ENCODE data around the gene USP34. TPM values are rescaled to one million over a fixed set of nuclear protein-coding genes. Genes with fewer than 3 reads are reported as not detected.
A peak's percentile ranks its signal among the peaks of the same experiment; 100 is the strongest.

USP34 gene
- total and polyA plus RNA-seq, 2 of the 4 experiments (the other 2 are of a cell fraction), result 34.7 to 128 TPM

DNA sequence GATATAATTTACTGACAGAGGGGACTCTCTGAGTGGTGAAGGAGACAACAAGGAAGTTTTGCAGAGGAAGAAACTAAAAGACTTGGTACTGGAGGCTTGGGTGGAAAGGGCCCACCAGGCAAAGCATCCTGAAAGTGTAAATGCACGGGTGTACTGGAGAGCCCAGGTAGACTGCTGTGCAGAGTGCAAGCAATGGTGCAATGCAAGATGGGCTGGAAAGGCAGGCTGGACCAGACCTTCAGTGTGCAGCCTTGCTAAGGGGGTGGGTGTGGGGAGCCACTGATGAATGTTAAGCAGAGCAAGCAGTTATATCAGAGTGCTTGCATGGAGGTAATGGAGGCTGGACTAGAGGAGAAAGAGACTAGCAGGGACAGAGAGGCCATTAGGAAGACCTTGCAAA lies 298.2 kb downstream of the USP34 start:
- Histone ChIP-seq H3K14ac (replicated peaks; ENCODE audit: low read depth, low read length) (no peak overlapping the region), H3K9ac (ENCODE audit: low read depth, low read length) (no peak overlapping the region), H3K9me3 (ENCODE audit: control insufficient read depth, insufficient read depth, low read length) (no peaks in the 10 kb centered on the region), H2BK5ac (ENCODE audit: low read depth, low read length, poor library complexity, severe bottlenecking) (no peak overlapping the region), H3K18ac (ENCODE audit: low read depth, low read length) (no peak overlapping the region), H2AK5ac (ENCODE audit: low read depth, low read length) (no peak overlapping the region), H2AFZ (replicated peaks; ENCODE audit: low read length, poor library complexity) (no peak overlapping the region), H3K27me3 (ENCODE audit: control insufficient read depth, insufficient read depth, low read length) (no peaks in the 10 kb centered on the region), H2BK120ac (ENCODE audit: low read depth, low read length) (no peak overlapping the region), H3K36me3 (ENCODE audit: control insufficient read depth, insufficient read depth, low read length) (no peaks in the 10 kb centered on the region), H2BK15ac (ENCODE audit: low read depth, low read length) (no peak overlapping the region), H4K5ac (ENCODE audit: low read depth, low read length) (no peak overlapping the region), H4K8ac (ENCODE audit: low read depth in 2 of 2, low read length in 2 of 2) (no peak overlapping the region), H3K4ac (ENCODE audit: low read depth, low read length) (no peak overlapping the region), H3K4me2 (ENCODE audit: low read depth, low read length) (no peak overlapping the region), H3K4me1 (ENCODE audit: control insufficient read depth, insufficient read depth, low read length) (no peaks in the 10 kb centered on the region), H3K4me3 (ENCODE audit: insufficient read depth, low read depth, low read length) (no peak overlapping the region), H4K20me1 (ENCODE audit: insufficient read depth, low read length) (no peaks in the 10 kb centered on the region), H3K79me1 (ENCODE audit: low read depth in 1 of 2, low read length in 2 of 2) (peaks cover 0 to 3% of the 10 kb centered on the region in 2 experiments; a peak in 3 of 4 replicates), H3K27ac (ENCODE audit: insufficient read depth, low read length) (no peak overlapping the region), H3K56ac (ENCODE audit: extremely low read depth, insufficient read depth, low read length) (no peak overlapping the region), H3K23ac (ENCODE audit: low read depth, low read length) (no peak overlapping the region), H2BK20ac (ENCODE audit: low read depth, low read length) (no peak overlapping the region), H3K9me1 (ENCODE audit: insufficient read depth, low read length) (peaks cover 5% of the 10 kb centered on the region; the same call in 1 of the 2 replicates), H4K91ac (ENCODE audit: insufficient read depth, low read depth, low read length) (no peak overlapping the region), H2AK9ac (replicated peaks; ENCODE audit: low read depth, low read length, poor library complexity) (peak overlapping the region; percentile 16)
- ATAC-seq (ENCODE audit: low read depth) (no peak), DNase-seq (no peak)
- intact Hi-C loops (cut with micrococcal nuclease) (no loop called here), dilution Hi-C loops (cut with HindIII; ENCODE audit: low sequenced_read_pairs, unreplicated experiment) (no loop called here), in situ Hi-C loops (cut with MboI; ENCODE audit: low sequenced_read_pairs) (no loop called here)
- CTCF ChIA-PET, result no interaction called here
- no TSS peak for BruUV-seq (replicated peaks)
- 70% methylated on average over 1 of the region's 1 CpG; no CpG with 5 or more reads in 1 of the 2 experiments for WGBS, 2 experiments (ENCODE audit: extremely low coverage in 2 of 2, insufficient read length in 1 of 2)
- POLR2A ChIA-PET (ENCODE audit: unreplicated experiment), result no interaction called here
- TF ChIP-seq RCOR1 (IDR thresholded peaks at IDR 0.05; ENCODE audit: insufficient replicate concordance, low read length), result no peak

Data from IMR-90 (cell line).